HepG2 (cell line): Measurements from ENCODE around the gene ZNF8. TPM values are rescaled to one million over a fixed set of nuclear protein-coding genes. Genes with fewer than 3 reads are reported as not detected.

ENCODE experiments used
- ATAC-seq: fragments of 200-7000 bp; cut with Tn5 transposase; 3 replicates; pipeline ENCODE4 v1.9.1; 2020; ENCODE audit warnings: mild to moderate bottlenecking, moderate library complexity
- BruUV-seq: library from RNA; stranded (reverse); fragments of 400-500 nt; replicated peaks from 2 replicates; lab custom pipeline; 2021; lab: Mats Ljungman, UMichigan
- CTCF ChIA-PET: fragments of 300-600 bp; formaldehyde crosslinking; extraction: SDS; loops from one replicate; lab custom pipeline; 2021; ENCODE audit warnings: low total read pairs, inconsistent platforms, low intra/inter-chr PET ratio; lab: Yijun Ruan, JAX
- POLR2A ChIA-PET: fragments of 350-600 bp; sonication (Branson Sonifier 250); formaldehyde crosslinking; loops from one replicate; lab custom pipeline; 2020; ENCODE audit warnings: antibody characterized with exemption, inconsistent platforms; lab: Yijun Ruan, JAX
- DNase-seq: peaks from one replicate; pipeline ENCODE4 v3.0.0-alpha.2; 2015; ENCODE audit warnings: low spot score
- FAIRE-seq: peaks from 3 replicates; lab custom pipeline; 2011; peaks lifted over from hg19 to GRCh38; lab: Jason Lieb, UNC
- H2AFZ ChIP-seq: one replicate; pipeline ENCODE4 v1.6.1; 2011; ENCODE audit warnings: low read length, inconsistent platforms
- H3K27ac ChIP-seq: fragments of 300-600 bp; 3 replicates; pipeline ENCODE4 v1.8.0; 2011; ENCODE audit warnings: mixed run types, mild to moderate bottlenecking, mixed read lengths, low read length, inconsistent platforms; ENCODE audit not compliant: insufficient read depth; ENCODE audit errors: extremely low read length
- H3K27me3 ChIP-seq, 2 experiments: fragments of 200-600 bp in 1 of 2; 2 replicates in 1 of 2; 3 replicates in 1 of 2; pipeline versions ENCODE4 v1.6.0 to v1.8.0; 2011; ENCODE audit warnings: low read length in 2 of 2, mild to moderate bottlenecking in 2 of 2, moderate library complexity in 2 of 2, inconsistent platforms in 1 of 2; ENCODE audit not compliant: insufficient read depth in 2 of 2, control insufficient read depth in 1 of 2
- H3K36me3 ChIP-seq, 2 experiments: fragments of 200-600 bp in 1 of 2; replicated peaks in 1 of 2; 2 replicates in 1 of 2; 3 replicates in 1 of 2; pipeline versions ENCODE4 v1.5.1 to v1.8.0; 2011; ENCODE audit warnings: low read length in 2 of 2, inconsistent platforms in 1 of 2; ENCODE audit not compliant: insufficient read depth in 2 of 2, control insufficient read depth in 1 of 2
- H3K4me1 ChIP-seq: 2 replicates; pipeline ENCODE4 v1.5.1; 2012; ENCODE audit warnings: low read length, inconsistent platforms; ENCODE audit not compliant: insufficient read depth
- H3K4me2 ChIP-seq: 2 replicates; pipeline ENCODE4 v1.6.0; 2011; ENCODE audit warnings: low read depth, low read length, inconsistent platforms
- H3K4me3 ChIP-seq, 3 experiments: fragments of 200-600 bp in 1 of 3; sonication (generic), shearing (Covaris generic) in 1 of 3; replicated peaks in 1 of 3; 2 replicates each; pipeline ENCODE4 v1.5.1; 2011 to 2016; ENCODE audit warnings: low read length in 3 of 3, inconsistent platforms in 2 of 3, low read depth in 2 of 3, mild to moderate bottlenecking in 2 of 3, control low read depth in 1 of 3, mixed read lengths in 1 of 3; ENCODE audit not compliant: insufficient read depth in 1 of 3
- H3K79me2 ChIP-seq: one replicate; pipeline ENCODE4 v1.6.1; 2011; ENCODE audit warnings: low read length, inconsistent platforms; ENCODE audit not compliant: insufficient read depth
- H3K9ac ChIP-seq: 2 replicates; pipeline ENCODE4 v1.6.0; 2011; ENCODE audit warnings: mild to moderate bottlenecking, low read depth, low read length, inconsistent platforms; ENCODE audit not compliant: insufficient read depth
- H3K9me3 ChIP-seq: 2 replicates; pipeline ENCODE4 v1.5.1; 2012; ENCODE audit warnings: mild to moderate bottlenecking, low read length
- H4K20me1 ChIP-seq: 2 replicates; pipeline ENCODE4 v1.6.0; 2011; ENCODE audit warnings: inconsistent platforms, mild to moderate bottlenecking, low read length, moderate library complexity; ENCODE audit not compliant: insufficient read depth
- KDM1A ChIP-seq: IDR thresholded peaks from 2 replicates; pipeline ENCODE4 v1.6.1; 2016; ENCODE audit warnings: missing compliant biosample characterization
- PITX1 ChIP-seq: sonication (generic); formaldehyde crosslinking; IDR thresholded peaks from 2 replicates; pipeline ENCODE4 v1.5.1; 2020; ENCODE audit warnings: mild to moderate bottlenecking, missing genetic modification reagents
- RFX3 ChIP-seq: IDR thresholded peaks from 2 replicates; pipeline ENCODE4 v1.6.1; 2016; ENCODE audit warnings: missing biosample characterization, missing genetic modification reagents
- SRSF9 ChIP-seq: fragments of 200-400 bp; formaldehyde crosslinking; IDR thresholded peaks from 2 replicates; pipeline ENCODE4 v1.6.1; 2018; ENCODE audit warnings: borderline replicate concordance, mild to moderate bottlenecking, low read depth, low read length; ENCODE audit not compliant: insufficient read depth, poor library complexity, severe bottlenecking
- ZBTB38 ChIP-seq: sonication (generic); formaldehyde crosslinking; IDR thresholded peaks from 2 replicates; pipeline ENCODE4 v1.5.1; 2020; ENCODE audit warnings: mild to moderate bottlenecking, missing genetic modification reagents
- ZNF20 ChIP-seq: sonication (generic); formaldehyde crosslinking; IDR thresholded peaks from 2 replicates; pipeline ENCODE4 v1.4.0; 2020; ENCODE audit warnings: mild to moderate bottlenecking, moderate library complexity, missing genetic modification reagents
- ZNF326 ChIP-seq: sonication (generic); formaldehyde crosslinking; IDR thresholded peaks from 2 replicates; pipeline ENCODE4 v1.4.0; 2020; ENCODE audit warnings: missing genetic modification reagents, borderline replicate concordance
- ZNF383 ChIP-seq: sonication (generic); formaldehyde crosslinking; IDR thresholded peaks from 2 replicates; pipeline ENCODE4 v1.4.0; 2020; ENCODE audit warnings: missing genetic modification reagents, mild to moderate bottlenecking, borderline replicate concordance
- WGBS: methylation state at CpG from one replicate; pipeline ENCODE4 v1.1.6; 2017; ENCODE audit warnings: low lambda C conversion rate; 5-methylcytosine and 5-hydroxymethylcytosine counted together
- in situ Hi-C: cut with HindIII; loops from 2 replicates; pipeline ENCODE4 v1.10.0; 2017; ENCODE audit warnings: low pct_unique_long_range_greater_than_20kb; ENCODE audit not compliant: extremely low pct_ligation_motif_present
- intact Hi-C: fragments of 100-400 bp; cut with micrococcal nuclease; formaldehyde crosslinking; loops from one replicate; pipeline ENCODE4 v1.10.0; 2022; ENCODE audit not compliant: unreplicated experiment
- polyA plus RNA-seq, 8 experiments: library from polyadenylated mRNA; depleted of rRNA in 3 of 8; stranded (reverse) in 7 of 8; unstranded in 1 of 8; fragments of >200 nt; fragmentation: Illumina TruSeq in 4 of 8; extraction: Trizol in 4 of 8; gene quantifications; 2 replicates each; pipeline versions ENCODE4 v1.2.1 to v1.2.3, GENCODE V29; 2011 to 2016; ENCODE audit warnings: low read depth in 4 of 8, missing spikeins in 1 of 8, mixed read lengths in 1 of 8; ENCODE audit not compliant: insufficient read depth in 1 of 8
- total RNA-seq, 5 experiments: library from RNA; depleted of rRNA; stranded (reverse); fragments of >200 nt; fragmentation: Illumina TruSeq; extraction: Trizol; gene quantifications; 2 replicates each; pipeline ENCODE4 v1.2.3, GENCODE V29; 2016; ENCODE audit warnings: low read depth in 1 of 5
- TF ChIP-seq, protein P1 (sequence below): sonication (generic); formaldehyde crosslinking; IDR thresholded peaks from 2 replicates; pipeline ENCODE4 v1.4.0; 2020; ENCODE audit warnings: mild to moderate bottlenecking, missing genetic modification reagents
- TF ChIP-seq, protein P2 (sequence below): IDR thresholded peaks from 2 replicates; pipeline ENCODE4 v1.6.1; 2016; ENCODE audit warnings: low read depth, missing genetic modification reagents, missing compliant biosample characterization
- TF ChIP-seq, protein P3 (sequence below): sonication (generic); formaldehyde crosslinking; conservative IDR thresholded peaks from 2 replicates; pipeline ENCODE4 v1.4.0; 2020; ENCODE audit warnings: missing genetic modification reagents

ZNF8 gene
- total and polyA plus RNA-seq, 2 of the 13 experiments (the other 11 are each of a cell fraction or from before 2014, with no cell fraction given), result 3.1 to 3.3 TPM

DNA sequence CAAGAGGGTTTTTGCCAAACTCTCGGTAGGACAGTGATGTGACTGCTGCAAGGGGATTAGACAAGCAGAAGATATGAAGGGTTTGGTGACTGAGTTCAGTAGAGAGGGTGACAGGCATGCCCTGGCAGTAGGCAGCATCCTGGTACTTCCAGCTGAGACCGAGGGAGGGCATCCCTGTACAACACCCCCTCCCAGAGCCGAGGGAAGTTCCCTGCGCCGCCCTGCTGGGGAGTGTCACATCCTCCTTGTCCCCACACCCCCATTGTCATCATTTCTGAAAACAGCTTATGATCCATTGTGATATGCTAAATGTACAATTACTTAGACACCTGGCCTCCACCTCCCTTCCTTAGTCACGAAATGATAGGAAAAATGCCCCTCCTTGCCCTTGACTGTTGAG, 35.4 kb upstream of the ZNF8 start:
- H2AFZ ChIP-seq, result no peak overlapping the region
- no peak overlapping the region for H3K27ac ChIP-seq
- peaks cover 87% of the 10 kb centered on the region for H3K9me3 ChIP-seq
- POLR2A ChIA-PET, result no interaction called here
- H3K36me3 ChIP-seq, result peaks cover 13 to 52% of the 10 kb centered on the region in 2 experiments; a peak in 4 of 5 replicates
- H3K79me2 ChIP-seq, result no peaks in the 10 kb centered on the region
- CTCF ChIA-PET, result no interaction called here
- H4K20me1 ChIP-seq, result no peaks in the 10 kb centered on the region
- H3K9ac ChIP-seq, result no peak overlapping the region
- 89% methylated on average over 6 of the region's 6 CpGs for WGBS
- no peaks in the 10 kb centered on the region for H3K27me3 ChIP-seq
- no peak overlapping the region for H3K4me2 ChIP-seq
- no peaks in the 10 kb centered on the region for H3K4me1 ChIP-seq
- ATAC-seq (no peak), FAIRE-seq (no peak), DNase-seq (no peak)
- in situ Hi-C loops, result no loop called here
- no peak overlapping the region for H3K4me3 ChIP-seq
- BruUV-seq, result no TSS peak
- intact Hi-C loops, result no loop called here
- TF ChIP-seq, protein P1, sequence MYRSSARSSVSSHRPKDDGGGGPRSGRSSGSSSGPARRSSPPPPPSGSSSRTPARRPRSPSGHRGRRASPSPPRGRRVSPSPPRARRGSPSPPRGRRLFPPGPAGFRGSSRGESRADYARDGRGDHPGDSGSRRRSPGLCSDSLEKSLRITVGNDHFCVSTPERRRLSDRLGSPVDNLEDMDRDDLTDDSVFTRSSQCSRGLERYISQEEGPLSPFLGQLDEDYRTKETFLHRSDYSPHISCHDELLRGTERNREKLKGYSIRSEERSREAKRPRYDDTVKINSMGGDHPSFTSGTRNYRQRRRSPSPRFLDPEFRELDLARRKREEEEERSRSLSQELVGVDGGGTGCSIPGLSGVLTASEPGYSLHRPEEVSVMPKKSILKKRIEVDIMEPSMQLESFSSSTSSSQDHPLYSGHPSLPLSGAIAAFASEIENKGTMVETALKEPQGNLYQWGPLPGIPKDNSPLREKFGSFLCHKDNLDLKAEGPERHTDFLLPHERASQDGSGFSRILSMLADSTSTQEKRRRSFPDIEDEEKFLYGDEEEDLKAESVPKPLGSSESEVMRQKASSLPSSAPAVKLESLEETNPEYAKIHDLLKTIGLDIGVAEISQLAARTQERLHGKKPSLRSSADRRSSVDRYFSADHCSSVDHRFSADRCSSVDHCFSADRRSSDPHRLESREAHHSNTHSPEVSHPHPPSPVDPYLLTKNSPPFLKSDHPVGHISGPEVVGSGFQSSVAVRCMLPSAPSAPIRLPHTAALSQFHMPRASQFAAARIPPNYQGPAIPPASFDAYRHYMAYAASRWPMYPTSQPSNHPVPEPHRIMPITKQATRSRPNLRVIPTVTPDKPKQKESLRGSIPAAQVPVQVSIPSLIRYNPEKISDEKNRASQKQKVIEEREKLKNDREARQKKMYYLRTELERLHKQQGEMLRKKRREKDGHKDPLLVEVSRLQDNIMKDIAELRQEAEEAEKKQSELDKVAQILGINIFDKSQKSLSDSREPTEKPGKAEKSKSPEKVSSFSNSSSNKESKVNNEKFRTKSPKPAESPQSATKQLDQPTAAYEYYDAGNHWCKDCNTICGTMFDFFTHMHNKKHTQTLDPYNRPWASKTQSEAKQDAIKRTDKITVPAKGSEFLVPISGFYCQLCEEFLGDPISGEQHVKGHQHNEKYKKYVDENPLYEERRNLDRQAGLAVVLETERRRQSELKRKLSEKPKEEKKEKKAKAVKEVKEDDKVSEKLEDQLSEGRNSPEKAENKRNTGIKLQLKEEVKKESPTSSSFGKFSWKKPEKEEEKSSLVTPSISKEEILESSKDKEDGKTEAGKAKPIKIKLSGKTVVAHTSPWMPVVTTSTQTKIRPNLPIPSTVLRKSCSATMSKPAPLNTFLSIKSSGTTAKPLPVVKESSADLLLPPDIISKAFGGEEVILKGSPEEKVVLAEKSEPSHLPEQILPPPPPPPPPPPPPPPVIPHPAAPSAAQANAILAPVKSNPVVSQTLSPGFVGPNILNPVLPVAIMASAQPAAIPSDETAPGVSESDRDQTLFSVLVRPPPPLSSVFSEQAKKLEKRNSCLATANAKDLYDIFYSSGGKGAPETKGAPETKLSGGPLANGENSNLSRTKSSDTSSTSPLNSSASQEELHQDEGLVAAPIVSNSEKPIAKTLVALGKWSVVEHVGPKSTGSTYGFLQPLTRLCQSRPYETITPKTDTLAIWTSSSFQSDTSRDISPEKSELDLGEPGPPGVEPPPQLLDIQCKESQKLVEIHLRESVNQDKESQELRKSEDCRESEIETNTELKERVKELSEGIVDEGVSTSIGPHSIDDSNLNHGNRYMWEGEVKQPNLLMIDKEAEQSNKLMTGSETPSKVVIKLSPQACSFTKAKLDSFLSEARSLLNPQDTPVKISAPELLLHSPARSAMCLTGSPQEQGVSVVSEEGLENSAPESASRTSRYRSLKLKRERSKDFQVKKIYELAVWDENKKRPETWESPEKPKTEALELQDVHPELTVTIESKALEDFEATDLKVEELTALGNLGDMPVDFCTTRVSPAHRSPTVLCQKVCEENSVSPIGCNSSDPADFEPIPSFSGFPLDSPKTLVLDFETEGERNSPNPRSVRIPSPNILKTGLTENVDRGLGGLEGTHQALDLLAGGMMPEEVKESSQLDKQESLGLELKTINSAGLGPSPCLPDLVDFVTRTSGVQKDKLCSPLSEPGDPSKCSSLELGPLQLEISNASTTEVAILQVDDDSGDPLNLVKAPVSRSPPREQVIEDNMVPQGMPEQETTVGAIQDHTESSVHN (CRISPR knock-in tag), result no peak
- TF ChIP-seq ZNF383 (CRISPR knock-in tag), result no peak
- TF ChIP-seq, protein P2, sequence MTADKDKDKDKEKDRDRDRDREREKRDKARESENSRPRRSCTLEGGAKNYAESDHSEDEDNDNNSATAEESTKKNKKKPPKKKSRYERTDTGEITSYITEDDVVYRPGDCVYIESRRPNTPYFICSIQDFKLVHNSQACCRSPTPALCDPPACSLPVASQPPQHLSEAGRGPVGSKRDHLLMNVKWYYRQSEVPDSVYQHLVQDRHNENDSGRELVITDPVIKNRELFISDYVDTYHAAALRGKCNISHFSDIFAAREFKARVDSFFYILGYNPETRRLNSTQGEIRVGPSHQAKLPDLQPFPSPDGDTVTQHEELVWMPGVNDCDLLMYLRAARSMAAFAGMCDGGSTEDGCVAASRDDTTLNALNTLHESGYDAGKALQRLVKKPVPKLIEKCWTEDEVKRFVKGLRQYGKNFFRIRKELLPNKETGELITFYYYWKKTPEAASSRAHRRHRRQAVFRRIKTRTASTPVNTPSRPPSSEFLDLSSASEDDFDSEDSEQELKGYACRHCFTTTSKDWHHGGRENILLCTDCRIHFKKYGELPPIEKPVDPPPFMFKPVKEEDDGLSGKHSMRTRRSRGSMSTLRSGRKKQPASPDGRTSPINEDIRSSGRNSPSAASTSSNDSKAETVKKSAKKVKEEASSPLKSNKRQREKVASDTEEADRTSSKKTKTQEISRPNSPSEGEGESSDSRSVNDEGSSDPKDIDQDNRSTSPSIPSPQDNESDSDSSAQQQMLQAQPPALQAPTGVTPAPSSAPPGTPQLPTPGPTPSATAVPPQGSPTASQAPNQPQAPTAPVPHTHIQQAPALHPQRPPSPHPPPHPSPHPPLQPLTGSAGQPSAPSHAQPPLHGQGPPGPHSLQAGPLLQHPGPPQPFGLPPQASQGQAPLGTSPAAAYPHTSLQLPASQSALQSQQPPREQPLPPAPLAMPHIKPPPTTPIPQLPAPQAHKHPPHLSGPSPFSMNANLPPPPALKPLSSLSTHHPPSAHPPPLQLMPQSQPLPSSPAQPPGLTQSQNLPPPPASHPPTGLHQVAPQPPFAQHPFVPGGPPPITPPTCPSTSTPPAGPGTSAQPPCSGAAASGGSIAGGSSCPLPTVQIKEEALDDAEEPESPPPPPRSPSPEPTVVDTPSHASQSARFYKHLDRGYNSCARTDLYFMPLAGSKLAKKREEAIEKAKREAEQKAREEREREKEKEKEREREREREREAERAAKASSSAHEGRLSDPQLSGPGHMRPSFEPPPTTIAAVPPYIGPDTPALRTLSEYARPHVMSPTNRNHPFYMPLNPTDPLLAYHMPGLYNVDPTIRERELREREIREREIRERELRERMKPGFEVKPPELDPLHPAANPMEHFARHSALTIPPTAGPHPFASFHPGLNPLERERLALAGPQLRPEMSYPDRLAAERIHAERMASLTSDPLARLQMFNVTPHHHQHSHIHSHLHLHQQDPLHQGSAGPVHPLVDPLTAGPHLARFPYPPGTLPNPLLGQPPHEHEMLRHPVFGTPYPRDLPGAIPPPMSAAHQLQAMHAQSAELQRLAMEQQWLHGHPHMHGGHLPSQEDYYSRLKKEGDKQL (CRISPR knock-in tag), result no peak
- TF ChIP-seq, protein P3, sequence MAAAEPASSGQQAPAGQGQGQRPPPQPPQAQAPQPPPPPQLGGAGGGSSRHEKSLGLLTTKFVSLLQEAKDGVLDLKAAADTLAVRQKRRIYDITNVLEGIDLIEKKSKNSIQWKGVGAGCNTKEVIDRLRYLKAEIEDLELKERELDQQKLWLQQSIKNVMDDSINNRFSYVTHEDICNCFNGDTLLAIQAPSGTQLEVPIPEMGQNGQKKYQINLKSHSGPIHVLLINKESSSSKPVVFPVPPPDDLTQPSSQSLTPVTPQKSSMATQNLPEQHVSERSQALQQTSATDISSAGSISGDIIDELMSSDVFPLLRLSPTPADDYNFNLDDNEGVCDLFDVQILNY (CRISPR knock-in tag), result no peak
- no peak for TF ChIP-seq RFX3 (CRISPR knock-in tag)
- TF ChIP-seq ZNF326 (CRISPR knock-in tag), result no peak
- TF ChIP-seq PITX1 (CRISPR knock-in tag), result no peak
- TF ChIP-seq SRSF9, result no peak
- TF ChIP-seq ZBTB38 (CRISPR knock-in tag), result no peak
- no peak for TF ChIP-seq ZNF20 (CRISPR knock-in tag)
- no peak for TF ChIP-seq KDM1A
